NCI-H82 treated with DMSO at 0.1 percent for 48 hours (cell line): Measurements from ENCODE around the gene CSHL1.
"Not testable (repeated sequence)": the region's sequence is repeated elsewhere in the genome, so short reads cannot be mapped to it uniquely, and the experiment has no call there.

Experiments
- DNase-seq: peaks from one replicate; lab custom pipeline; 2025; ENCODE audit not compliant: unreplicated experiment; lab: John Stamatoyannopoulos, UW

The CSHL1 gene

DNA sequence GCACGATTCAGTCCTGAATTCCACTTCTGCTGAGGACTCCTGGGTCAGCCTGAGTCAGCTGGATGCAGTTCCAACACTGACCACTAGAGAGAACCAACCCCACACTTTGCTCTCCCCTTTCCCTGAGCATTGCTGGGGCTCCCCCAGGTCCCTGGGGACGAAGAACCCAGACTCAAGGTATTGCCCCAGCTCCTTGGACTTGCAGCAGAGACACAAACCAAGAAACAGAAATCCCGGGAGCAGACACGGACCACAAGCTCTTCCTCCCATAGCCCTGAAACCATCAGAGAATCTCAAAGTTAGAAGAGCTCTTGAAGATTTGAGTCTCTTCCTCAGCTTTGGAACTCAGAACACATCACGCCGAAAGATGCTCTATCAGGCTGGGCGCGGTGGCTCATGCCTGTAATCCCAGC lies 8.3 kb upstream of the CSHL1 start:
- DNase-seq: peak; percentile 7

GRCh38 chr17:63918789-63919305 lies 7.8 kb upstream of the CSHL1 start, which contains the start of gene GH1:
TSS of gene GH1 (minus strand) at chr17:63918839. CDS start at chr17:63918776, 63 bp downstream.
- not testable (repeated sequence) for DNase-seq

- DNase-seq: no peak
These were observed 7.2 kb upstream of the CSHL1 start for GRCh38 chr17:63918305-63918704.

DNA sequence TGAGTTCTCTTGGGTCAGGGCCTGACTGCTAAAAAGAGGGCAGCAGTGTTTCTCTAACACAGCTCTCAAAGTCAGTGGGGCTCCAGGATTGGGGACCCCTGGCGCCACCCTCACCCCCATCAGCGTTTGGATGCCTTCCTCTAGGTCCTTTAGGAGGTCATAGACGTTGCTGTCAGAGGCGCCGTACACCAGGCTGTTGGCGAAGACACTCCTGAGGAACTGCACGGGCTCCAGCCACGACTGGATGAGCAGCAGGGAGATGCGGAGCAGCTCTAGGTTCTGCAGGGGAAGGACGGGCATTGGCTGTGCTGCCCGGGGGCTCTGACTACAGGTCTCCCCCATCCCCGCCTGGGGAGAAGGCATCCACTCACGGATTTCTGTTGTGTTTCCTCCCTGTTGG lies 6.6 kb upstream of the CSHL1 start:
- no peak for DNase-seq

- not testable (repeated sequence) for DNase-seq
These were observed 6.1 kb upstream of the CSHL1 start for GRCh38 chr17:63917206-63917605.

- no peak for DNase-seq
These were observed 5.6 kb upstream of the CSHL1 start for GRCh38 chr17:63916566-63917185.

DNA sequence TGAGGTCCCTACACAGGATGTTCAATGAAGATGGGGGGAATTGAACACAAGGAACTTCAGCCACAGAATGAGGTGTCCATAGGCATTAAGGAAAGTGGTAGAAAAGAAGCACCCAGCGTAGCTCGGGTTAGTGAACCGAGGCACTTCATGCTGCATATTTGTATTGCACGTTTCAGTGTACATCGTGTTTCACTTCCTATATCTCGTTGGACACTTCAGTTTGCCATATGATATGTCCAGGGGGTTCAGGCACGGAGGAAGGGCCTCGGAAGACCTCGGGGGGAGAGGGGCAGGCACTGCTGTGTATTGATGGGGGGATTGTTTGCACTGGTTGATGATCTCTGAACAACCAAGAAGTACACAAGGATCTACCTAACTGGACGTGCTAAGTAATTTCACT lies 4.7 kb upstream of the CSHL1 start:
- not testable (repeated sequence) for DNase-seq

GRCh38 chr17:63914471-63914870 lies 3.4 kb upstream of the CSHL1 start:
- no peak for DNase-seq

DNA sequence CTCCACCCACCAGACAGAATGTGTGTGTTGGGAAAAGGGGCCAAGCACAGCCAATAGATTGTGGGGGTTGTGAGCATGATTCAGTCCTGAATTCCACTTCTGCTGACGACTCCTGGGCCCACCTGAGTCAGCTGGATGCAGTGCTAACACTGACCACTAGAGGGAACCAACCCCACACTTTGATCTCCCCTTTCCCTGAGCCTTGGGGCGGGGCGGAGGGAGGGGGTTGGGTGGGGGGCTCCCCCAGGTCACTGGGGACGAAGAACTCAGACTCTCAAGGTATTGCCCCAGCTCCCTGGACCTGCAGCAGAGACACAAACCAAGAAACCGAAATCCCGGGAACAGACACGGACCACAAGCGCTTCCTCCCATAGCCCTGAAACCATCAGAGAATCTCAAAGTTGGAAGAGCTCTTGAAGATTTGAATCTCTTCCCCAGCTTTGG lies 621 bp upstream of the CSHL1 start:
- peak; percentile 28 for DNase-seq

- no peak for DNase-seq
These were observed 962 bp downstream of the CSHL1 start for GRCh38 chr17:63910096-63910495.

DNA sequence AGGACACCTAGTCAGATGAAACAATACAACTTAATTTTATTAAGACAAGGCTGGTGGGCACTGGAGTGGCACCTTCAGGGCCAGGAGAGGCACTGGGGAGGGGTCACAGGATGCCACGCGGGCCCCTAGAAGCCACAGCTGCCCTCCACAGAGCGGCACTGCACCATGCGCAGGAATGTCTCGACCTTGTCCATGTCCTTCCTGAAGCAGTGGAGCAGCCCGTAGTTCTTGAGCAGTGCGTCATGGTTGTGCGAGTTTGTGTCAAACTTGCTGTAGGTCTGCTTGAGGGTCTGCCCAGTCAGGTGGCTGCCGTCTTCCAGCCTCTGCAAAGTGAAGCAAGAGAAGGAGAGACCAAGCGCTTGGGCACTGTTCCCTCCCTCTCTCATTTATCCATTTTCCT lies 1.5 kb downstream of the CSHL1 start:
- not testable (repeated sequence) for DNase-seq

DNA sequence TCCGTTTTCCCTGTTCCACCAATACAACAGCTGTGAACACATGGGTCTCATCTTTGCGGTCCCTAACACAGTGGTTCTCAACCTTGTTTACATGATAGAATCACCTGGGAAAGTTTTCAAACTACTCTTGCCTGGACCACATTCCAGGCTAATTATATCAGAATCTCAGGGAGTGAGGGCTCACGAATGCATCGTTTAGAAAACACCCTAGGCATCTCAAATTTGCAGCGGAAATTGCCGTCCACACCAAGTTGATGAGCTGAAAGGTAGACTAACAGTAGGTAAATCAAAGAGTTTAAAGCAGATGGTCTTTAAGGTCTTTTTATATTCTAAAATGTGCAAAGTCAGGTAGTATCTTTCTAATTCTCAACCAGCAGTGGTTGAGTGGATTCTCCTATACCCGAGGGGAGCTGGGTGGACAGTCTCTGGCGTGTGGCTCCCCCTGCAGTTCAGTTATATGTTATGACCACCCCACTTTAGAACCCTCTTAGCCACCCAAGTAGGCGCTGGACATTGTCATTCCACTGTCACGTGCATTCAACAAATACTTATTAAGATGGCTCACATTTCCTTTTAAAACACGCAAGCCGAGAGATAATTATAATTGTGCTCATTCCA lies 3.8 kb downstream of the CSHL1 start:
- peak; percentile 62 for DNase-seq

DNA sequence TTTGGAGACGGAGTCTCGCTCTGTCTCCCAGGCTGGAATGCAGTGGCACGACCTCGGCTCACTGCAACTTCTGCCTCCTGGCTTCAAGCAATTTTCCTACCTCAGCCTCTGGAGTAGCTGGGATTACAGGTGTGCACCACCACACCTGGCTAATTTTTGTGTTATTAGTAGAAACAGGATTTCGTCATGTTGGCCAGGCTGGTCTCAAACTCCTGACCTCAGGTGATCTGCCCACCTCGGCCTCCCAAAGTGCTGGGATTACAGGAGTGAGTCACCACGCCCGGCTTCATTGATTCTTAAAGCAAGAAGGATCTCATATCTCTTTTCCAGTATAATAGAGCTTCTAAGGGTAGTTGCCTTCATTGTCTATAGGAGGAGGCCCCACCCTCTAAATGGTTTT lies 6.3 kb downstream of the CSHL1 start:
- not testable (repeated sequence) for DNase-seq

DNA sequence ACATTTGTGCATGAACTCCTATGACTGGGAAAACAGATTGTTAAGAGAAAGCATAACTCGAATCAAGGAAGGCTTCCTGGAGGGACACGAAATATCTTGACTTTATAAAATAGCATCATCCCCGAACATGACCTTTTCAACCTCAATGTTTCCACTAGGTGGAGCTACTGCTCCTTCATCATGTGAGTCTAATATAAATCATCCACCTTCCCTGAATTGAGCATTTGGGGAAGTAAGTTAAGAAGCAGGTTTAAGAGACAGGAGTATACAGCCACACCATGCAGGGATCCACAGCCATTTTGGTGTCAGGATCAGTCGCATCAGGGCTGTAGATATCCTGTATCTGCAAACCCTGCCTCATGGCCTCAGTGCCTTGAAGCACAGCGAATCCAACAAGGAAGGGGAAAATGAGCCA lies 7.3 kb downstream of the CSHL1 start:
- peak; percentile 16 for DNase-seq

GRCh38 chr17:63901971-63902370 lies 9.1 kb downstream of the CSHL1 start:
- DNase-seq: peak; percentile 88

DNA sequence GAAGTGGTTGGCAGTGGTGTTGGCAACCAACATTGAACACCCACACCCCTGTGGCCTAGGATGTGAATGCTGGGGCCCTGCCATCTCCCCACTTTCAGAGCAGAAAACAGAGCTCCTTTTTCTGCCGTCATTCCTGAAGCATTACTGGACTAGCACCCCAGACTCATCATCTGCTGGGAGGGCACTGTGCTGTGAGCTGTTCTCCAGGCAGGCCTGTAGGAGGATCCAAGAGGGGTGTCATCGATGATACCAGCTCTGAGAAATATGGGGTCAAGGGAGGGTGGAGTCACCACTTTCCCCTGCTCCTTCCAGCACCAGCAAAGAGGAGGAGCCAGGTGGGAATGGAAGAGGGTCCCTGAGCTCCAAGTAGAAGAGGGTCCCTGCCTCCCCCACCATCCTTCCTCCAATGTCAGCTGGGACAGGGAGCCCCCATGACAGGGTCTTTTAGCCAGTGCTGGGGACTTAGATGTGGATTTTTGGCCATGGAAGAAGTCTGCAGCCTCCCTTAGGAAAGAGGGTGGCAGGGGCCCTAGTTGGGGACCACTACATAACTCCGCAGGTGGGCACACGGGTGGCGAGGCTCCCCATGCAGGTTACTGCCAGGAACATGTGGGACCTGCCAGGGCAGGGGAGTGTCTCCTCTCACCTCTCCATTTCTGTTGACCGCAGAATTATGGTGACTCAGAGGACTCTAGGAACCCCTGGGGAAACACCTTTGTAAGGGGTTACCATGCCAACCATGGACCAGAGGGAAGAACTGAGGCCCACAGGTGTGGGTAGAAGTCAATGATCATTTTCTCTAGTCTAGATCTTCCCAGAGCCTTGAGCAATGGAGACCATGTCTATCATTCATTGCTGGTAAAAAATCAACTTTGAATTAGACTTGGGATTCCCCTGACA lies 11.9 kb downstream of the CSHL1 start:
- DNase-seq: not testable (repeated sequence)

- DNase-seq: not testable (repeated sequence)
These were observed 14.3 kb downstream of the CSHL1 start, which contains the start of gene CSH1 for GRCh38 chr17:63896524-63897354. TSS of gene CSH1 (minus strand) at chr17:63896574. CDS start at chr17:63896511, 63 bp downstream.

- not testable (repeated sequence) for DNase-seq
These were observed 16.2 kb downstream of the CSHL1 start for GRCh38 chr17:63894821-63895220.

DNA sequence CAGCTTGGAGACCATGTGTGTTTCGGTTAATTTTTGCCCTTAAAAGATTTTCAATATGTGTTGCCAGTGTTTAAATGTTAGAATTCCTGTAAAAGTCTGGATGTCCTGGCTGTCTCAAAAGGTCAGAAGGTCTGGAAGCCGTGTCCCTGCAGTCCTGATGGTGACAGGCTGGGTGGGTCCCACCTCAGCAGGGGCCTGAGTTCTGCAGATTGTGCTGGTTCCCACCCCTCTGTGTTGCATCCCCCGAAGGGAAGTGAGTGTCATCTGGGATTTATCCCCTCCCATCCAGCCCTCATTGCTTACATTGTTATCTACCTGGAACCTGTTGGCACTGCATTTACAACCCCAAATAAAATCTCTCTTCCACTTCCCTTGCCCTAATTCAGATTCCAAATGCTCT lies 17.0 kb downstream of the CSHL1 start:
- not testable (repeated sequence) for DNase-seq

DNA sequence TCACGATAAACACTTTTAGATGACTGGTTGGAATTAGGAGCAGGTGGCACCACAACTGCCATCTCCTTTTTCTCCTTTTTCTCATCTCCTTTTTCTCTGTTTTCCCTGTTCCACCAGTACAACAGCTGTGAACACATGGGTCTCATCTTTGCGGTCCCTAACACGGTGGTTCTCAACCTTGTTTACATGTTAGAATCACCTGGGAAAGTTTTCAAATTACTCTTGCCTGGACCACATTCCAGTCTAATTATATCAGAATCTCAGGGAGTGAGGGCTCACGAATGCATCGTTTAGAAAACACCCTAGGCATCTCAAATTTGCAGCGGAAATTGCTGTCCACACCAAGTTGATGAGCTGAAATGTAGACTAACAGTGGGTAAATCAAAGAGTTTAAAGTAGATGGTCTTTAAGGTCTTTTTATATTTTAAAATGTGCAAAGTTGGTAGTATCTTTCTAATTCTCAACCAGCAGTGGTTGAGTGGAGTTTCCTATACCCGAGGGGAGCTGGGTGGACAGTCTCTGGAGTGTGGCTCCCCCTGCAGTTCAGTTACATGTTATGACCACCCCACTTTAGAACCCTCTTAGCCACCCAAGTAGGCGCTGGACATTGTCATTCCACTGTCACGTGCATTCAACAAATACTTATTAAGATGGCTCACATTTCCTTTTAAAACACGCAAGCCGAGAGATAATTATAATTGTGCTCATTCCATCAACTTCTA lies 18.6 kb downstream of the CSHL1 start:
- not testable (repeated sequence) for DNase-seq
